Heart left ventricle (tissue), 16 donors: ENCODE measurements around the gene PCDH8. TPM values are rescaled to one million over a fixed set of nuclear protein-coding genes. Genes with fewer than 3 reads are reported as not detected.

Experiments used
- ATAC-seq, 4 donors: fragments of 200-7000 bp; cut with Tn5 transposase; one replicate each; pipeline ENCODE4 v1.9.1; 2020 to 2022; ENCODE audit warnings: moderate library complexity in 4 of 4, mild to moderate bottlenecking in 3 of 4, moderate number of reproducible peaks in 1 of 4
- DNase-seq, 5 donors: peaks; one replicate each; pipeline ENCODE4 v3.0.0-alpha.2; 2020
- H3K27ac ChIP-seq, 12 donors: fragments of 200-600 bp; sonication (generic) in 4 of 12; one replicate each; pipeline versions ENCODE4 v1.5.0 to v1.8.0; 2016 to 2022; ENCODE audit warnings: mild to moderate bottlenecking in 2 of 12
- H3K27me3 ChIP-seq, 9 donors: fragments of 200-600 bp; sonication (generic) in 2 of 9; one replicate each; pipeline versions ENCODE4 v1.5.1 to v1.8.0; 2016 to 2022; ENCODE audit warnings: mild to moderate bottlenecking in 3 of 9
- H3K36me3 ChIP-seq, 9 donors: fragments of 200-600 bp; sonication (generic) in 2 of 9; one replicate each; pipeline versions ENCODE4 v1.5.0 to v1.8.0; 2018 to 2022; ENCODE audit warnings: mild to moderate bottlenecking in 2 of 9
- H3K4me1 ChIP-seq, 12 donors: fragments of 200-600 bp; sonication (generic) in 4 of 12; one replicate each; pipeline versions ENCODE4 v1.5.0 to v1.8.0; 2016 to 2022; ENCODE audit warnings: mild to moderate bottlenecking in 3 of 12
- H3K4me3 ChIP-seq, 12 donors: fragments of 200-600 bp; sonication (generic) in 4 of 12; one replicate each; pipeline versions ENCODE4 v1.5.0 to v1.8.0; 2017 to 2022; ENCODE audit warnings: mild to moderate bottlenecking in 9 of 12, moderate library complexity in 4 of 12
- H3K9me3 ChIP-seq, 12 donors: fragments of 200-600 bp; sonication (generic) in 4 of 12; one replicate each; pipeline versions ENCODE4 v1.5.0 to v1.8.0; 2016 to 2022; ENCODE audit warnings: mild to moderate bottlenecking in 1 of 12
- POLR2A ChIP-seq, 2 donors: fragments of 450-650 bp; IDR thresholded peaks; one replicate each; pipeline ENCODE4 v1.6.1; 2017; ENCODE audit warnings: antibody characterized with exemption in 2 of 2, mild to moderate bottlenecking in 2 of 2, moderate library complexity in 2 of 2
- WGBS, 4 donors: extraction: QIAGEN DNeasy Blood & Tissue Kit in 2 of 4; methylation state at CpG; one replicate each; pipeline versions ENCODE4 v1.1.5 to v1.1.7; 2013 to 2018; 5-methylcytosine and 5-hydroxymethylcytosine counted together
- intact Hi-C, 10 donors: fragments of 100-400 bp; cut with DNase I; formaldehyde crosslinking; loops; one replicate each; pipeline versions ENCODE4 v1.11.1 to v1.14.2; 2022
- microRNA counts, 2 donors: library from miRNA; unstranded; fragments of <30 nt; microRNA quantifications; one replicate each; lab custom pipeline; 2016
- microRNA-seq, 4 donors: library from miRNA; unstranded; fragments of <30 nt; microRNA quantifications; one replicate each; pipeline versions ENCODE4 to v1.2.0, GENCODE V29; 2017 to 2020
- polyA plus RNA-seq, 2 donors: library from polyadenylated mRNA; stranded (reverse); fragments of 200-250 nt; gene quantifications; one replicate each; pipeline ENCODE4 v1.2.3, GENCODE V29; 2013
- total RNA-seq, 9 donors: library from RNA; depleted of rRNA in 2 of 9; stranded (reverse); fragments of >200 nt in 2 of 9; fragmentation: NEBNext Ultra II Directional in 3 of 9; extraction: Animal tissue kit (Norgen Biotek cat#: 25700) in 3 of 9; gene quantifications; one replicate each; pipeline versions ENCODE4 v1.1.0 to v1.2.4, GENCODE V29; 2016 to 2023
- TF ChIP-seq, protein P1 (sequence below), 12 donors: fragments of 200-600 bp; sonication (generic) in 4 of 12; IDR thresholded peaks; one replicate each; pipeline versions ENCODE4 v1.5.0 to v1.8.0; 2018 to 2022; ENCODE audit warnings: antibody characterized with exemption in 12 of 12, mild to moderate bottlenecking in 5 of 12
- donor health status: ischemic (EF 13 %, LVEDD 7.1; RV severe dilation, severe dysfunction).
- donor health status: healthy with polysubstance abuse.
- donor health status: DM: no; HTN: yes; CAD: no.
- donor health status: DM: no; HTN: no; CAD: no.
- donor health status: ischemic (EF 25% LVEDD 6.9; RV normal size, moderate dysfunction).
- donor health status: ischemic (EF 25% LVEDD 5.7; RV mildly dilated, moderate dysfunction).
- donor health status: healthy.
- donor health status: DM: yes; HTN: yes; CAD: no.
- donor health status: ischemic (EF 35%, LVEDD 5.7; RV mildly dilated, moderate dysfunction).
- donor health status: nonischemic (EF 11% LVEDD 7.7; RV severe dilation, severe dysfunction).
- donor health status: DM: yes; HTN: yes; CAD: no.
- donor health status: PGD.
- donor health status: ischemic (EF 29% LVEDD 5.4; RV normal size, mild dysfunction).
- donor health status: nonischemic (EF 23%, LVEDD 6.1; RV moderate dilation, normal function).

The PCDH8 gene
- total and polyA plus RNA-seq, 11 donors = not detected

- Histone ChIP-seq H3K4me3 (no peak overlapping the region), H3K27ac (no peak overlapping the region), H3K9me3 (no peaks in the 10 kb centered on the region), H3K36me3 (no peaks in the 10 kb centered on the region), H3K4me1 (no peaks in the 10 kb centered on the region), H3K27me3 (peaks cover 0 to 7% (median 0%) of the 10 kb centered on the region in 9 donors)
- WGBS, 4 donors = 87 to 92% (median 91%) methylated on average over 7 of the region's 7 CpGs
- intact Hi-C loops = no loop called here
- TF ChIP-seq, protein P1, sequence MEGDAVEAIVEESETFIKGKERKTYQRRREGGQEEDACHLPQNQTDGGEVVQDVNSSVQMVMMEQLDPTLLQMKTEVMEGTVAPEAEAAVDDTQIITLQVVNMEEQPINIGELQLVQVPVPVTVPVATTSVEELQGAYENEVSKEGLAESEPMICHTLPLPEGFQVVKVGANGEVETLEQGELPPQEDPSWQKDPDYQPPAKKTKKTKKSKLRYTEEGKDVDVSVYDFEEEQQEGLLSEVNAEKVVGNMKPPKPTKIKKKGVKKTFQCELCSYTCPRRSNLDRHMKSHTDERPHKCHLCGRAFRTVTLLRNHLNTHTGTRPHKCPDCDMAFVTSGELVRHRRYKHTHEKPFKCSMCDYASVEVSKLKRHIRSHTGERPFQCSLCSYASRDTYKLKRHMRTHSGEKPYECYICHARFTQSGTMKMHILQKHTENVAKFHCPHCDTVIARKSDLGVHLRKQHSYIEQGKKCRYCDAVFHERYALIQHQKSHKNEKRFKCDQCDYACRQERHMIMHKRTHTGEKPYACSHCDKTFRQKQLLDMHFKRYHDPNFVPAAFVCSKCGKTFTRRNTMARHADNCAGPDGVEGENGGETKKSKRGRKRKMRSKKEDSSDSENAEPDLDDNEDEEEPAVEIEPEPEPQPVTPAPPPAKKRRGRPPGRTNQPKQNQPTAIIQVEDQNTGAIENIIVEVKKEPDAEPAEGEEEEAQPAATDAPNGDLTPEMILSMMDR (IDR thresholded peaks at IDR 0.05) = no peak
- TF ChIP-seq POLR2A (IDR thresholded peaks at IDR 0.05) = no peak
- DNase-seq (no peak), ATAC-seq (no peak)
Observed at GRCh38 chr13:52794589-52794988, 53.9 kb downstream of the PCDH8 start.

DNA sequence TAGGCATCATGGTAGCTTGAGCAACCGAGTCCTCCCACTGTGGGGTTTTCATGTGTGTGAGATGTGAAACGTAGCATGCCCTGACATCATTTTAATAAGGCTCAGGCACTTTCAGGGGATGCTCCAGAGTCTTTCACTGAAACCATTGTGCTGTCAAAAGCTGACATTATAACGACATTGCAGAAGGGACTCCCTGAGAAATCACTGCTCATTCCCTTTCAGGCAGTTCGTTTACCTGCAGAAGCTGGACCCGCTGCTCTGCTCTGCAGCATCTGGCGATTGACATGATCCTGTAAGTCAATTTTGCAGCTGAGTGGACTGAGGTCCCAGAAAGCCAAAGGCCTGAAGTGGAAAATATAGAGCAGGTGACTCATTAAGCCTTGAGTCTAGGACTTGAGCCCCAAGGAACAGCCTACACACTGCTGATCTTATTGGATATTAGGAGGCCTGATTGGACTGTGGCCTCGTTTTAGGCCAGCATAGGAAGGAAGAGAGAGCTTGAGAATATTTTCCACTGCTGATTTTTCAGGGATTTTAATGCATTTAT is 54.9 kb downstream of the PCDH8 start:
- no peak for TF ChIP-seq POLR2A (IDR thresholded peaks at IDR 0.05)
- TF ChIP-seq, protein P1 (IDR thresholded peaks at IDR 0.05) = no peak
- DNase-seq (no peak), ATAC-seq (no peak)
- intact Hi-C loops = no loop called here
- 70 to 77% (median 76%) methylated on average over 5 to 7 of the region's 7 CpGs for WGBS, 4 donors
- Histone ChIP-seq H3K27me3 (peaks cover 0 to 7% (median 0%) of the 10 kb centered on the region in 9 donors), H3K27ac (no peak overlapping the region), H3K36me3 (no peaks in the 10 kb centered on the region), H3K4me3 (no peak overlapping the region), H3K9me3 (no peaks in the 10 kb centered on the region), H3K4me1 (no peaks in the 10 kb centered on the region)

MicroRNAs encoded within 50 kb of the gene (microRNA counts, 767-probe panel; counts per million panel counts)
- microRNA hsa-miR-759 (lab: Ali Mortazavi, UCI) = 71.6 to 573 counts per million in 2 donors

Small RNA genes within 50 kb of the gene (microRNA-seq; reads per million reads assigned to microRNA genes)
- 0 reads per million in 4 donors for gene MIR759

Other genes with a start within 250 kb of the PCDH8 start
- 1 to 10 TPM in 8 of 9 donors, under 1 TPM in 1; 0.81 to 4.7 (median 3.0) TPM for gene HNRNPA1L2, start 206.2 kb downstream of the PCDH8 start, total RNA-seq
- 1 to 10 TPM; 3.6 to 4.7 TPM for gene HNRNPA1L2, start 206.2 kb downstream of the PCDH8 start, polyA plus RNA-seq
- gene SUGT1, start 195.8 kb downstream of the PCDH8 start, total RNA-seq = 10 to 100 TPM; 32.7 to 59.2 (median 47.4) TPM
- 10 to 100 TPM; 42.6 to 70.8 TPM for gene SUGT1, start 195.8 kb downstream of the PCDH8 start, polyA plus RNA-seq
- gene CNMD, start 108.8 kb downstream of the PCDH8 start, total RNA-seq = not detected
- not detected for gene CNMD, start 108.8 kb downstream of the PCDH8 start, polyA plus RNA-seq
- 1 to 10 TPM in 1 of 9 donors, under 1 TPM in 6, not detected in 2; 0.09 to 2.2 (median 0.28) TPM for gene OLFM4, start 180.2 kb upstream of the PCDH8 start, total RNA-seq
- 1 to 10 TPM in 1 of 2 donors, under 1 TPM in 1; 0.42 to 1.0 TPM for gene OLFM4, start 180.2 kb upstream of the PCDH8 start, polyA plus RNA-seq